SK-N-MC (cell line): ENCODE measurements around the gene XPO6.

Source experiments
- DNase-seq: peaks from one replicate; pipeline ENCODE4 v3.0.0-alpha.2; 2011; ENCODE audit warnings: low read depth, low spot score
- H3K27ac ChIP-seq: fragments of 200-600 bp; sonication (generic); 2 replicates; pipeline ENCODE4 v1.5.1; 2016; ENCODE audit warnings: mixed run types
- H3K36me3 ChIP-seq: fragments of 200-600 bp; sonication (generic); 2 replicates; pipeline ENCODE4 v1.6.1; 2017; ENCODE audit warnings: antibody characterized with exemption, low read length, mixed read lengths; ENCODE audit not compliant: insufficient read depth
- H3K4me3 ChIP-seq: fragments of 200-600 bp; sonication (generic); 2 replicates; pipeline ENCODE4 v1.5.1; 2016
- H3K9ac ChIP-seq: fragments of 200-600 bp; sonication (generic); 2 replicates; pipeline ENCODE4 v1.8.0; 2017; ENCODE audit warnings: mixed run types, mixed read lengths; ENCODE audit not compliant: insufficient read length
- H3K9me3 ChIP-seq: fragments of 200-600 bp; sonication (generic); 2 replicates; pipeline ENCODE4 v1.6.1; 2017; ENCODE audit warnings: low read depth, mild to moderate bottlenecking, antibody characterized with exemption, low read length, moderate library complexity, mixed read lengths
- EZH2 ChIP-seq: fragments of 200-600 bp; sonication (generic); IDR thresholded peaks from one replicate; pipeline ENCODE4 v1.6.1; 2017; ENCODE audit warnings: antibody characterized with exemption
- FOXP2 ChIP-seq: optimal IDR thresholded peaks from 2 replicates; pipeline ENCODE3; 2011; ENCODE audit warnings: mild to moderate bottlenecking, moderate library complexity; ENCODE audit not compliant: insufficient read depth; ENCODE audit errors: extremely low read length, control extremely low read depth
- POLR2AphosphoS5 ChIP-seq: IDR thresholded peaks from 2 replicates; pipeline ENCODE4 v1.6.1; 2012; ENCODE audit warnings: mild to moderate bottlenecking, low read depth, low read length, borderline replicate concordance

The XPO6 gene

GRCh38 chr16:28184625-28185024 lies 27.1 kb downstream of the XPO6 start:
- H3K4me3 ChIP-seq = no peak overlapping the region
- peaks cover 43% of the 10 kb centered on the region for H3K36me3 ChIP-seq
- TF ChIP-seq EZH2 = no peak
- TF ChIP-seq FOXP2 = no peak
- TF ChIP-seq POLR2AphosphoS5 = no peak
- no peak overlapping the region for H3K9ac ChIP-seq
- no peak for DNase-seq
- H3K9me3 ChIP-seq = no peaks in the 10 kb centered on the region; the same call in 1 of the 2 replicates
- no peak overlapping the region for H3K27ac ChIP-seq

GRCh38 chr16:28183930-28184329 lies 27.8 kb downstream of the XPO6 start:
- Histone ChIP-seq H3K4me3 (no peak overlapping the region), H3K9me3 (no peaks in the 10 kb centered on the region; the same call in 1 of the 2 replicates), H3K9ac (no peak overlapping the region), H3K36me3 (peaks cover 46% of the 10 kb centered on the region), H3K27ac (no peak overlapping the region)
- DNase-seq = no peak
- TF ChIP-seq EZH2 = no peak

GRCh38 chr16:28183484-28183883 lies 28.3 kb downstream of the XPO6 start:
- no peak for DNase-seq
- Histone ChIP-seq H3K27ac (no peak overlapping the region), H3K9me3 (no peaks in the 10 kb centered on the region; the same call in 1 of the 2 replicates), H3K9ac (no peak overlapping the region), H3K4me3 (no peak overlapping the region), H3K36me3 (peaks cover 46% of the 10 kb centered on the region)
- TF ChIP-seq FOXP2 = no peak
- no peak for TF ChIP-seq POLR2AphosphoS5
- no peak for TF ChIP-seq EZH2

- DNase-seq = no peak
- Histone ChIP-seq H3K36me3 (peaks cover 48% of the 10 kb centered on the region), H3K9ac (peak overlapping the region; percentile 38), H3K9me3 (no peaks in the 10 kb centered on the region; the same call in 1 of the 2 replicates), H3K27ac (0 out of 2 replicates have a peak overlapping the region, but pooled peaks have one; percentile 32), H3K4me3 (no peak overlapping the region)
- TF ChIP-seq POLR2AphosphoS5 = no peak
- TF ChIP-seq EZH2 = no peak
- TF ChIP-seq FOXP2 = no peak
These were observed 29.0 kb downstream of the XPO6 start for GRCh38 chr16:28182801-28183200.

GRCh38 chr16:28182183-28182582 lies 29.6 kb downstream of the XPO6 start:
- Histone ChIP-seq H3K9me3 (no peaks in the 10 kb centered on the region; the same call in 1 of the 2 replicates), H3K27ac (no peak overlapping the region), H3K9ac (no peak overlapping the region), H3K4me3 (no peak overlapping the region), H3K36me3 (peaks cover 47% of the 10 kb centered on the region)
- DNase-seq = no peak
- TF ChIP-seq POLR2AphosphoS5 = no peak
- no peak for TF ChIP-seq EZH2
- TF ChIP-seq FOXP2 = no peak

GRCh38 chr16:28181515-28181914 lies 30.2 kb downstream of the XPO6 start:
- Histone ChIP-seq H3K36me3 (peaks cover 48% of the 10 kb centered on the region), H3K4me3 (no peak overlapping the region), H3K27ac (peak overlapping the region; percentile 10; the same call in 1 of the 2 replicates), H3K9me3 (no peaks in the 10 kb centered on the region; the same call in 1 of the 2 replicates), H3K9ac (no peak overlapping the region)
- DNase-seq = no peak
- no peak for TF ChIP-seq EZH2
- no peak for TF ChIP-seq FOXP2
- no peak for TF ChIP-seq POLR2AphosphoS5

- Histone ChIP-seq H3K36me3 (peaks cover 46% of the 10 kb centered on the region), H3K9me3 (no peaks in the 10 kb centered on the region; the same call in 1 of the 2 replicates), H3K9ac (no peak overlapping the region), H3K27ac (no peak overlapping the region; the same call in 1 of the 2 replicates), H3K4me3 (no peak overlapping the region)
- DNase-seq = no peak
- TF ChIP-seq EZH2 (no peak), POLR2AphosphoS5 (no peak), FOXP2 (no peak)
These were observed 30.9 kb downstream of the XPO6 start for GRCh38 chr16:28180655-28181460.

- Histone ChIP-seq H3K9me3 (no peaks in the 10 kb centered on the region), H3K36me3 (peaks cover 48% of the 10 kb centered on the region), H3K27ac (no peak overlapping the region), H3K9ac (no peak overlapping the region), H3K4me3 (no peak overlapping the region)
- no peak for DNase-seq
- TF ChIP-seq POLR2AphosphoS5 (no peak), EZH2 (no peak), FOXP2 (no peak)
These were observed 32.4 kb downstream of the XPO6 start for GRCh38 chr16:28179354-28179753.

- H3K9me3 ChIP-seq = no peaks in the 10 kb centered on the region
- TF ChIP-seq POLR2AphosphoS5 (no peak), FOXP2 (no peak), EZH2 (no peak)
- no peak overlapping the region for H3K27ac ChIP-seq
- DNase-seq = no peak
- H3K36me3 ChIP-seq = peaks cover 55% of the 10 kb centered on the region
- no peak overlapping the region for H3K4me3 ChIP-seq
- no peak overlapping the region for H3K9ac ChIP-seq
These were observed 36.0 kb downstream of the XPO6 start for GRCh38 chr16:28175715-28176114.
